Measurements from ENCODE around the gene LIPA. TPM values are rescaled to one million over a fixed set of nuclear protein-coding genes. Genes with fewer than 3 reads are reported as not detected.
"Not testable (repeated sequence)": the region's sequence is repeated elsewhere in the genome, so short reads cannot be mapped to it uniquely, and the experiment has no call there.

Gene LIPA
- total and polyA plus RNA-seq, 4 donors: 26.3 to 83.3 (median 56.7) TPM

- intact Hi-C loops (cut with DNase I): no loop called here
- Histone ChIP-seq H3K4me1 (ENCODE audit: control insufficient read depth in 1 of 2, insufficient read depth in 2 of 2, low read length in 2 of 2) (peaks cover 0 to 5% of the 10 kb centered on the region in 2 donors), H3K4me3 (ENCODE audit: low read length in 2 of 2) (no peak overlapping the region), H3K36me3 (ENCODE audit: control insufficient read depth in 1 of 2, insufficient read depth in 2 of 2, low read length in 1 of 2) (no peaks in the 10 kb centered on the region), H3K27me3 (ENCODE audit: control insufficient read depth in 1 of 2, insufficient read depth in 2 of 2, low read length in 1 of 2) (no peaks in the 10 kb centered on the region), H3K27ac (ENCODE audit: low read depth in 1 of 2, low read length in 2 of 2) (no peak overlapping the region), H3K9me3 (ENCODE audit: control insufficient read depth, low read length) (peaks cover 3% of the 10 kb centered on the region)
- ATAC-seq (ENCODE audit: low FRiP score) (no peak), DNase-seq (no peak)
- 86 to 90% methylated on average over 2 of the region's 2 CpGs for WGBS, 2 donors
These were observed 68.7 kb downstream of the LIPA start for GRCh38 chr10:89182894-89183293.

- ATAC-seq (ENCODE audit: low FRiP score): no peak
- DNase-seq: no peak
- peaks cover 2% of the 10 kb centered on the region for H3K9me3 ChIP-seq (ENCODE audit: control insufficient read depth, low read length)
- H3K36me3 ChIP-seq (ENCODE audit: control insufficient read depth in 1 of 2, insufficient read depth in 2 of 2, low read length in 1 of 2): no peaks in the 10 kb centered on the region
- no peak overlapping the region for H3K4me3 ChIP-seq (ENCODE audit: low read length in 2 of 2)
- H3K27ac ChIP-seq (ENCODE audit: low read depth in 1 of 2, low read length in 2 of 2): no peak overlapping the region
- peaks cover 0 to 2% of the 10 kb centered on the region in 2 donors for H3K27me3 ChIP-seq (ENCODE audit: control insufficient read depth in 1 of 2, insufficient read depth in 2 of 2, low read length in 1 of 2)
- intact Hi-C loops (cut with DNase I): no loop called here
- H3K4me1 ChIP-seq (ENCODE audit: control insufficient read depth in 1 of 2, insufficient read depth in 2 of 2, low read length in 2 of 2): no peaks in the 10 kb centered on the region
These were observed 75.8 kb downstream of the LIPA start for GRCh38 chr10:89175816-89176215.

DNA sequence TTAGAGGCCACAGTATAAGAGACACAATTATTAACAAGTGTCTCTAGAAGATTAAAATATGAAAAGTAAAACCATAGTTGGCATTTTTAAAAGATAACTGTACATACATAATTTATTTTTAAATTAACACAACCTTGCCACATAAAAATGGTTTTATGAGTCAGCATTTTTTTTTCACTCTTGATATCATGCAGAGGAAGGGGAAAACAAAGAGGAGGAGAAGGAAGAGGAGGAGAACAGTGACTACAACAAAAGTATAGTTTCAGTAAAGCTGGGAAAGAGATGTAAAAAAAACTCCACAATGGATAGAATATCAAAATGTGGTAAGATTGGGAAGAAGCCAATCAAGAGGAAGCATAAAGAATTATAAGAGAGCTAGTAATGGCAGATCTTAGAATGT lies 78.5 kb downstream of the LIPA start:
- Histone ChIP-seq H3K9me3 (ENCODE audit: control insufficient read depth, low read length) (no peaks in the 10 kb centered on the region), H3K4me3 (ENCODE audit: low read length in 2 of 2) (no peak overlapping the region), H3K27ac (ENCODE audit: low read depth in 1 of 2, low read length in 2 of 2) (no peak overlapping the region), H3K36me3 (ENCODE audit: control insufficient read depth in 1 of 2, insufficient read depth in 2 of 2, low read length in 1 of 2) (no peaks in the 10 kb centered on the region), H3K27me3 (ENCODE audit: control insufficient read depth in 1 of 2, insufficient read depth in 2 of 2, low read length in 1 of 2) (peaks cover 0 to 2% of the 10 kb centered on the region in 2 donors), H3K4me1 (ENCODE audit: control insufficient read depth in 1 of 2, insufficient read depth in 2 of 2, low read length in 2 of 2) (no peaks in the 10 kb centered on the region)
- no peak for ATAC-seq (ENCODE audit: low FRiP score)
- DNase-seq: no peak
- intact Hi-C loops (cut with DNase I): no loop called here

GRCh38 chr10:89171996-89172395 lies 79.6 kb downstream of the LIPA start:
- 57 to 66% methylated on average over 4 of the region's 4 CpGs for WGBS, 2 donors
- H3K4me3 ChIP-seq (ENCODE audit: low read length in 2 of 2): no peak overlapping the region
- intact Hi-C loops (cut with DNase I): no loop called here
- DNase-seq (no peak), ATAC-seq (ENCODE audit: low FRiP score) (no peak)
- H3K36me3 ChIP-seq (ENCODE audit: control insufficient read depth in 1 of 2, insufficient read depth in 2 of 2, low read length in 1 of 2): no peaks in the 10 kb centered on the region
- H3K9me3 ChIP-seq (ENCODE audit: control insufficient read depth, low read length): no peaks in the 10 kb centered on the region
- H3K27me3 ChIP-seq (ENCODE audit: control insufficient read depth in 1 of 2, insufficient read depth in 2 of 2, low read length in 1 of 2): peaks cover 0 to 2% of the 10 kb centered on the region in 2 donors
- no peaks in the 10 kb centered on the region for H3K4me1 ChIP-seq (ENCODE audit: control insufficient read depth in 1 of 2, insufficient read depth in 2 of 2, low read length in 2 of 2)
- no peak overlapping the region for H3K27ac ChIP-seq (ENCODE audit: low read depth in 1 of 2, low read length in 2 of 2)

- H3K36me3 ChIP-seq (ENCODE audit: control insufficient read depth in 1 of 2, insufficient read depth in 2 of 2, low read length in 1 of 2): no peaks in the 10 kb centered on the region
- H3K27me3 ChIP-seq (ENCODE audit: control insufficient read depth in 1 of 2, insufficient read depth in 2 of 2, low read length in 1 of 2): peaks cover 0 to 2% of the 10 kb centered on the region in 2 donors
- no peak overlapping the region for H3K4me3 ChIP-seq (ENCODE audit: low read length in 2 of 2)
- WGBS, 2 donors: 81 to 90% methylated on average over 2 of the region's 2 CpGs
- H3K27ac ChIP-seq (ENCODE audit: low read depth in 1 of 2, low read length in 2 of 2): no peak overlapping the region
- no peaks in the 10 kb centered on the region for H3K9me3 ChIP-seq (ENCODE audit: control insufficient read depth, low read length)
- no peaks in the 10 kb centered on the region for H3K4me1 ChIP-seq (ENCODE audit: control insufficient read depth in 1 of 2, insufficient read depth in 2 of 2, low read length in 2 of 2)
- no peak for ATAC-seq (ENCODE audit: low FRiP score)
- intact Hi-C loops (cut with DNase I): no loop called here
- no peak for DNase-seq
These were observed 80.2 kb downstream of the LIPA start for GRCh38 chr10:89171263-89171872.

- ATAC-seq (ENCODE audit: low FRiP score); intact Hi-C loops (cut with DNase I); DNase-seq; H3K9me3 ChIP-seq (ENCODE audit: control insufficient read depth, low read length); H3K36me3 ChIP-seq (ENCODE audit: control insufficient read depth in 1 of 2, insufficient read depth in 2 of 2, low read length in 1 of 2); H3K27ac ChIP-seq (ENCODE audit: low read depth in 1 of 2, low read length in 2 of 2); H3K27me3 ChIP-seq (ENCODE audit: control insufficient read depth in 1 of 2, insufficient read depth in 2 of 2, low read length in 1 of 2); H3K4me3 ChIP-seq (ENCODE audit: low read length in 2 of 2); H3K4me1 ChIP-seq (ENCODE audit: control insufficient read depth in 1 of 2, insufficient read depth in 2 of 2, low read length in 2 of 2): not testable (repeated sequence)
- WGBS, 2 donors: 74 to 87% methylated on average over 9 of the region's 9 CpGs
These were observed 83.1 kb downstream of the LIPA start for GRCh38 chr10:89168354-89168900.

DNA sequence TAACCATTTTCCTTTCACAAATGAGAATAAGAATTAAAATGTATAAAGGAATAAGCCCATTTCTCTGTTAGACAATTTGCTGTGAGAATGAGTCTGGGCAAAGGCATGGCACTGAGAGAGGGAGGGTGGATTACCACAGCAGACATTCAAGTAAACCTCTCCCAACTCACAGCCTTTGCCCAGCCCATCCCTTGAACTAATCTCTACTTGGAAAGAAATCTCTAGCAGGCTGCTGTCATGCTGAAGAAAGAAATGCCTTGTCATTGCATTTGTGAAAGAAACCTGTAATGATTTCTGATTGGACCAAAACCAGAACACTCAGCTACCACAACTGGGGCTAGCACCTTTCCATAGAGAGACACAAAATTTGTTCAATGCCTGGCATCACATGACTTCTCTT lies 83.7 kb downstream of the LIPA start:
- DNase-seq (no peak), ATAC-seq (ENCODE audit: low FRiP score) (no peak)
- no peaks in the 10 kb centered on the region for H3K36me3 ChIP-seq (ENCODE audit: control insufficient read depth in 1 of 2, insufficient read depth in 2 of 2, low read length in 1 of 2)
- no peak overlapping the region for H3K27ac ChIP-seq (ENCODE audit: low read depth in 1 of 2, low read length in 2 of 2)
- H3K4me1 ChIP-seq (ENCODE audit: control insufficient read depth in 1 of 2, insufficient read depth in 2 of 2, low read length in 2 of 2): no peaks in the 10 kb centered on the region
- H3K4me3 ChIP-seq (ENCODE audit: low read length in 2 of 2): no peak overlapping the region
- peaks cover 0 to 5% of the 10 kb centered on the region in 2 donors for H3K27me3 ChIP-seq (ENCODE audit: control insufficient read depth in 1 of 2, insufficient read depth in 2 of 2, low read length in 1 of 2)
- peaks cover 1% of the 10 kb centered on the region for H3K9me3 ChIP-seq (ENCODE audit: control insufficient read depth, low read length)
- intact Hi-C loops (cut with DNase I): no loop called here

- 83 to 90% methylated on average over 4 of the region's 4 CpGs for WGBS, 2 donors
- ATAC-seq (ENCODE audit: low FRiP score) (no peak), DNase-seq (no peak)
- H3K27ac ChIP-seq (ENCODE audit: low read depth in 1 of 2, low read length in 2 of 2): no peak overlapping the region
- no peaks in the 10 kb centered on the region for H3K36me3 ChIP-seq (ENCODE audit: control insufficient read depth in 1 of 2, insufficient read depth in 2 of 2, low read length in 1 of 2)
- peaks cover 1% of the 10 kb centered on the region for H3K9me3 ChIP-seq (ENCODE audit: control insufficient read depth, low read length)
- H3K27me3 ChIP-seq (ENCODE audit: control insufficient read depth in 1 of 2, insufficient read depth in 2 of 2, low read length in 1 of 2): peaks cover 0 to 2% of the 10 kb centered on the region in 2 donors
- no peak overlapping the region for H3K4me3 ChIP-seq (ENCODE audit: low read length in 2 of 2)
- intact Hi-C loops (cut with DNase I): no loop called here
- H3K4me1 ChIP-seq (ENCODE audit: control insufficient read depth in 1 of 2, insufficient read depth in 2 of 2, low read length in 2 of 2): no peaks in the 10 kb centered on the region
These were observed 85.7 kb downstream of the LIPA start for GRCh38 chr10:89165923-89166322.

DNA sequence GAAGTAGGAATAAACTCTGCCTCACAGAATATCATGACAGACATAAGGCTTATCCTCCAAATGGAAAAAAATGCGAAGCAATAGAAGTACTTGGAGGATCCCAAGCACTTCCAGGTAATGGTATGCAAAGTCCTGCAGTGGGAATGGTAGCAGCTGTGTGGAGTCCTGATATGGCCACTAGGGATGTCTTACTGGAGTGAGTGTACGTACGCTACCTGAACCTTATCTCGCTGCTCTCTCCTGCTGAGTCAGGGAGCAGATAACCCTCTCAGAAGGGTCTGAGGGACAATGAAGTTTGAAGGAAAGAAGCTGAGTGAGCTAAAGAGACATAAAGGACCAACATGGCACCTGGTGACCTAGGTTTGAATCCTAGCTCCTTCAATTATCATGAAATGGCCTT lies 86.7 kb downstream of the LIPA start:
- ATAC-seq (ENCODE audit: low FRiP score) (no peak), DNase-seq (no peak)
- Histone ChIP-seq H3K9me3 (ENCODE audit: control insufficient read depth, low read length) (peaks cover 1% of the 10 kb centered on the region), H3K36me3 (ENCODE audit: control insufficient read depth in 1 of 2, insufficient read depth in 2 of 2, low read length in 1 of 2) (no peaks in the 10 kb centered on the region), H3K27me3 (ENCODE audit: control insufficient read depth in 1 of 2, insufficient read depth in 2 of 2, low read length in 1 of 2) (peaks cover 0 to 2% of the 10 kb centered on the region in 2 donors), H3K27ac (ENCODE audit: low read depth in 1 of 2, low read length in 2 of 2) (no peak overlapping the region), H3K4me3 (ENCODE audit: low read length in 2 of 2) (no peak overlapping the region), H3K4me1 (ENCODE audit: control insufficient read depth in 1 of 2, insufficient read depth in 2 of 2, low read length in 2 of 2) (no peaks in the 10 kb centered on the region)
- intact Hi-C loops (cut with DNase I): no loop called here
- 77 to 90% methylated on average over 4 of the region's 4 CpGs for WGBS, 2 donors

Measured in aorta (tissue), 5 donors.